ENCODE measurements around the gene PDE12. TPM values are rescaled to one million over a fixed set of nuclear protein-coding genes. Genes with fewer than 3 reads are reported as not detected.

PDE12 gene
- total RNA-seq, 1 donor from 2014 or later = 12.6 TPM

DNA sequence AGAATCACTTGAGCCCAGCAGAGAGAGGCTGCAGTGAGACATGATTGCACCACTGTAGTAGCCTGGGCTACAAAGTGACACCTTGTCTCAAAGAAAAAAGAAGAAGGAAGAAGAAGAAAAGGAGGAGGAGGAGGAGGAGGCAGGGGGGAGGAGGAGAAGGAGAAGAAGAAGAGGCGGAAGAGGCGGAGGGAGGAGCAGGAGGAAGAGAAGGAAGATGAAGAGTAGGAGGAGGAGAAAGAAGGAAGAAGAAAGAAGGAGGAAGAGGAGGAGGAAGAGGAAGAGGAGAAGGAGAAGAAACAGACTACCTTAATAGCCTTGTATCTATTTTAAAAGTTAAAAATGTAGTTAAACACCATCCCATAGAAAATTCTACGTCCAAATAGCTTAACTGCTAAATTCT is 60.2 kb downstream of the PDE12 start:
- TF ChIP-seq, protein P1, sequence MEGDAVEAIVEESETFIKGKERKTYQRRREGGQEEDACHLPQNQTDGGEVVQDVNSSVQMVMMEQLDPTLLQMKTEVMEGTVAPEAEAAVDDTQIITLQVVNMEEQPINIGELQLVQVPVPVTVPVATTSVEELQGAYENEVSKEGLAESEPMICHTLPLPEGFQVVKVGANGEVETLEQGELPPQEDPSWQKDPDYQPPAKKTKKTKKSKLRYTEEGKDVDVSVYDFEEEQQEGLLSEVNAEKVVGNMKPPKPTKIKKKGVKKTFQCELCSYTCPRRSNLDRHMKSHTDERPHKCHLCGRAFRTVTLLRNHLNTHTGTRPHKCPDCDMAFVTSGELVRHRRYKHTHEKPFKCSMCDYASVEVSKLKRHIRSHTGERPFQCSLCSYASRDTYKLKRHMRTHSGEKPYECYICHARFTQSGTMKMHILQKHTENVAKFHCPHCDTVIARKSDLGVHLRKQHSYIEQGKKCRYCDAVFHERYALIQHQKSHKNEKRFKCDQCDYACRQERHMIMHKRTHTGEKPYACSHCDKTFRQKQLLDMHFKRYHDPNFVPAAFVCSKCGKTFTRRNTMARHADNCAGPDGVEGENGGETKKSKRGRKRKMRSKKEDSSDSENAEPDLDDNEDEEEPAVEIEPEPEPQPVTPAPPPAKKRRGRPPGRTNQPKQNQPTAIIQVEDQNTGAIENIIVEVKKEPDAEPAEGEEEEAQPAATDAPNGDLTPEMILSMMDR (IDR thresholded peaks at IDR 0.05; ENCODE audit: insufficient read depth, low read length, severe bottlenecking) = no peak
- Histone ChIP-seq H3K36me3 (ENCODE audit: control insufficient read depth, insufficient read depth, low read length) (no peaks in the 10 kb centered on the region), H3K4me3 (ENCODE audit: low read depth, low read length) (no peak overlapping the region), H3K27me3 (ENCODE audit: control insufficient read depth, insufficient read depth, low read length) (no peaks in the 10 kb centered on the region)
- no peak for FAIRE-seq
- DNase-seq (ENCODE audit: low read depth) = no peak

Other genes with a start within 250 kb of the PDE12 start
- under 0.01 and 0.13 TPM in 2 replicates for gene DNAH12, start 11.9 kb upstream of the PDE12 start, total RNA-seq
- 91.4 and 96.9 TPM in 2 replicates for gene ARF4, start 41.1 kb downstream of the PDE12 start, total RNA-seq
- gene DENND6A, start 136.8 kb downstream of the PDE12 start, total RNA-seq = 21.8 and 26.1 TPM in 2 replicates
- 50.3 and 67.5 TPM in 2 replicates for gene SLMAP, start 200.0 kb downstream of the PDE12 start, total RNA-seq

All from bronchial epithelial cell (primary cell).